CD4-positive, alpha-beta T cell treated with Interleukin-4 for 1 hour (primary cell): ENCODE results near the gene FAM222A.
"Not testable (repeated sequence)": the region's sequence is repeated elsewhere in the genome, so short reads cannot be mapped to it uniquely, and the experiment has no call there.

Source experiments
- DNase-seq, 2 donors: peaks; one replicate each; pipeline ENCODE4 v3.0.0-alpha.2; 2020 to 2022

FAM222A gene

DNA sequence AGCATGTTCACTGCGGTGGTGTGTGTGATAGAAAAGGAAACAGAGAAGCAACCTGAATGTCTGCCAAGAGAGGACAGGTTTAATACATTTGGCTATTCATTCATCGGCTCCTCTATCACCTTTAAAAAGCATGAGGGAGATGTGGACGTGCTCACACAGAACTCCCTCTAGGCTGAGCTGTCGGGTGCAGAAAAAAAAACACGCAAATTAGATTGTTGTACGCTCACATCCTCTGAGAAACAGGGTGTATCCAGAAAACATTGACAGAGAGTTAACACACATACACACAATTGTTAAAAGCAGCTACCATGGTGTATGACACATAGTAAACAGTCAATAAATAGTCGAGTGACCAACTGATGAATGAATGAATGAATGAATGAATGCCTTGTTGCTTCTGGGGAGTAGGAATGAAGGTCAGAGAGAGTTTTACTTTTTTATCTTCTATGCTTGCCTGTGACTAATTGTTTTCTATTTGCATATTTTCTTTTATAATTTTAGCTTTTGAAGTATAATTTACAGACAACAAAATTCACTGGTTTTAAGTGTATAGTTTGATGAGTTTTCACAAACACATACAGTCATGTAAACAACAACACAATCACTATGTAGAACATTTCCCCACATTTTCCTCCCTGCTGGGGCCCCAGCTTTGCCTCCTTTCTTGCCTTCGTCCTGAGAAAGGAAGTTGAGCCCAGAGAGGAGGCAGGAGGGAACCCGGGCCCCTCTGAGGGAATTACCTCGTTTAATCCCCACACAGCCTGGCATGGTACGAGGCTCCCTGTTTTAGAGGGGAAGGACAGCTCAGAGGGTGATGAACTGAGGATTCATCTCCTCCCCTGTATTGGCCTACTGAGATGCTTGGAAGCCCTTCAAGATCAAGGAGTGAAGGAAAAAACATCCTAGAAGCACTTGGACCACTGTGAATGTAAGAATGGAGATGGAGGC is 19.7 kb upstream of the FAM222A start:
- no peak for DNase-seq

DNA sequence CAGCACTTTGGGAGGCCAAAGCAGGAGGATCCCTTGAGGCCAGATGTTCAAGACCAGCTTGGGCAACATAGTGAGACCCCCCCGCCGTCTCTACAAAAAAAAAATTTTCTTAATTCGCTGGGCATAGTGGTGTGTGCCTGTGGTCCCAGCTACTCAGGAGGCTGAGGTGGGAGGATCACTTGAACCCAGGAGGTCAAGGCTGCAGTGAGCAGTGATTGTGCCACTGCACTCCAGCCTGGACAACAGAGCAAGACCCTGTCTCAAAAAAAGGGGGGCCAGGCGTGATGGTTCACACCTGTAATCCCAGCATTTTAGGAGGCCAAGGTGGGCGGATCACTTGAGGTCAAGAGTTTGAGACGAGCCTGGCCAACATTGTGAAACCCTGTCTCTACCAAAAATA is 19.0 kb upstream of the FAM222A start:
- DNase-seq = not testable (repeated sequence)

DNA sequence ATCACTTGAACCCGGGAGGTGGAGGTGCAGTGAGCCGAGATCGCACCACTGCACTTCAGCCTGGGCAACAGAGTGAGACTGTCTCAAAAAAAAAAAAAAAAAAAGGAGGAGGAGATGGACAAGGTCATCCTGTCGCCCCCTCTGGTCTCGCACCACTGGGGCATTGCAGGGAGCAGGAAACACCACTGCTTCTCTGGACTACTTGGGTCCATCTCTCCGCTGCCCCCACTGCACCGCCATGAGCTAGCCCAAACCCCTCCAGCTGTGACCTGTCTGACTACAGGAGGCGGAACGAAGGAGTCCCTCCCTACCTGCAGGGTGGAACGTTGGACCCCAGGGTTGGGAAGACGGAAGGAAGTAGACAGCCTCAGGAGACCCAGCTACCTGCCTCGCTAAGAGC is 18.2 kb upstream of the FAM222A start:
- DNase-seq = no peak

DNA sequence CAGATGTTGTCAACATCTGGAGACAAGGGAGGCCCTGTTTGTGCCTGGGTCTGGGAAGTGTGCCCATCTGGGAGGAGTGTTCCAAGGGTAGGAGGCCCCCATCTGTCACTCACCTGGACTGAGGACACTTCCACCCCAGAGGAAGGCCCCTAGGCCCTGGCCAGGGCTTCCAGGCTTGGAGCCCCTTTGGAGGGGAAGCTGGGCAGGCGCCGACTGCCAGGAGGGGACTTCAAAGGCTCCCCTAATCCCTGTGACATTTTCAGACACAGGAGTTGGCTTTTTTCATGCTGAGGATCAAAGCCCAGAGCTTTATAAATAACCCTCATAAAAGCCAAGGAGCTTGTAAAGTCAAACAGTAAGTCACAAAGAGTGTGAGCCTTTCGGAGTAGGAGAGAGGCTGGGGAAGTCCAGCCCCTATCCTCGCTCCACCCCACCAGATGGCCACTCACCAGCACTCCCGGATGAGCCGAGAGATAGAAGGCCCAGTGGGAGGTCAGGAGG is 17.6 kb upstream of the FAM222A start:
- DNase-seq = no peak

GRCh38 chr12:109696485-109697269 is 16.9 kb upstream of the FAM222A start:
- no peak for DNase-seq

DNA sequence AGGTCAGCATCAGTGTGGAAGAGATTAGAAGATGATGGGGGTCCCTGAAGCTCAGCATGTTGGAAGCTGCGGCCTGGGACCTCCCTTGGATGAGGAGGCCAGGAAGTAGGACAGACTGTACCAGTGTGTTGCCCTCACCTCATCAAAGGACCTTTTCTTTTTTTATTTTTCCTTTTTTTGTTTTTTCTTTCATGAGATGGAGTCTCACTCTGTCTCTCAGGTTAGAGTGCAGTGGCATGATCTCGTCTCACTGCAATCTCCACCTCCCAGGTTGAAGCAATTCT is 16.4 kb upstream of the FAM222A start:
- DNase-seq = no peak

DNA sequence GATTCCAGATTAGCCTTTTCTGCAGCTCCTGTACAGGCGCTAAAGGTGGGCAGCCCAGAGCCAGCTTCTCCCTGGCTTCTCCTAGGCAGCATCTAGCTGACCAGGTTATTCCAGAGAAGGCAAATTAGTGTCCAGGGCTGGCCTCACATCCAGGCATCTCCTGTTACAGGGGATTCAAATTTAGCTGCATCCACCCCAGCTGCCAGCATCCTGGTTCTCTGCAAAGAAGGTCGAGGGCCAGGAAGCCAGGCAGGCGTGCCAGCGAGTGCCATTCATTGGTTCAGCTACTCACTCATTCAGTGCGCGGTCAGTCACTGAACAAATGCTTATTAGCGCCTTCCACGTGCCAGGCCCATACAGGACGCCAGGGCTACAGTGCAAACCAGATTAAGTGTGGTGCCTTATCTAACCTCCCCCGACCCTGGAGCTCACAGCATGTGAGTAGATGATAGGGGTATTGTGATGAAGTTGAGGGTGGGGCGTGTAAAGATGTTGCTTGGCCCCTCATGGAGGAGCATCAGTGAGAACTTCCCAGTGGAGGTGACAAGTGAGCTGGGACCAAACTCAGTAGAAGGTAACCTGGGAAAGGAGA is 15.7 kb upstream of the FAM222A start:
- DNase-seq = no peak

GRCh38 chr12:109698820-109699219 is 14.8 kb upstream of the FAM222A start:
- DNase-seq = no peak

DNA sequence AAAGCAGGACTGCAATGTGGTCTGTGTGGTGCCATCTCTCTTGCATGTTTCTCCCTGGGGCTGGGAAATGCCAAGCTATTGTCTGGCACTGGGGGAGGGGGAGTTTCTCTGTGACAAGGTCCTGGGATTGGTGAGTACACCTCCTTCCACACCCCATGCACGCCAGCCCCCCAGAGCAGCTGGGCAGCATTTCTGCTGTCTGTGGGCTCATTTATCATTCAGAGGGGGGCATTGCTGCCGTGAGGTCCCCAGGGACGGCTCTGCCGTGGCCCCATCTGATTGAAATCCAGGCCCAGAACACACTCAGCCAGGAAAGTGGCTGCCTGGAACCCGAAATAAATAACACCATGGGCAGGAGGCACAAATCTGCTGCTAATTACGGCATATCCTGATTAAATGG is 12.6 kb upstream of the FAM222A start:
- no peak for DNase-seq

DNA sequence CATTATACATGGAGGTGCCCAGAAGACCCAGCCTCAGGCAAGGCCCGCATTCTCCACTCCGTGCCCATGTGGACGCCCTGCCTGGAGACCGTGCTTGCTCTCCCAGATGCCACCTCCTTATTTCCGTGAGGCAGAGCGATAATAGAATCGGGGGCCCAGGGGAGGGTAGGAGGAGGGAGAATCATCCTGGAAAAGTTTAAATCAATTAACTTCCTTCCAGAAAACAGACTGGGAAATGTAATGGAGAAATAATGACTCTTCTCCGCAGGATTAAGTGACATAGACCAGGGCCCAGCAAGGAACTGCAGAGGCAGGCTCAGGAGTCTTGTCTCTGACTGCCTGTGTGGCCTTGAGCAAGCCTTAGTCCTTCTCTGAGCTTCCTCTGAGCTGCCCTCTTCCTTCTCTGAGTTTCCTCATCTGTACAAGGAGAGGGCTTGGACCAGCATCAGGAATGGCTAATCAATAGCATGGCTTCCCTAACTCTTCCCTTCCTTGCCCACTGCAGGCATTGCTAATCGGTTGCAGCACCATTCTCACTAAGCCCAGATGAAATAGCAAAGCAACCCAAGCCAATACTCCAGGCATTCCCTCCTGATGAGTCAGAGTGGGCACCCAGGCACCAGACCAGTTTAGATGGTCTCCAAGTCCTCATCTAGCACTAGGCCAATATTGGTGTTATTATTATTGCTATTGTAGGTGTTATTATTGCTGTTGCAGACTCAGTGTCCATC is 11.3 kb upstream of the FAM222A start:
- DNase-seq = no peak

DNA sequence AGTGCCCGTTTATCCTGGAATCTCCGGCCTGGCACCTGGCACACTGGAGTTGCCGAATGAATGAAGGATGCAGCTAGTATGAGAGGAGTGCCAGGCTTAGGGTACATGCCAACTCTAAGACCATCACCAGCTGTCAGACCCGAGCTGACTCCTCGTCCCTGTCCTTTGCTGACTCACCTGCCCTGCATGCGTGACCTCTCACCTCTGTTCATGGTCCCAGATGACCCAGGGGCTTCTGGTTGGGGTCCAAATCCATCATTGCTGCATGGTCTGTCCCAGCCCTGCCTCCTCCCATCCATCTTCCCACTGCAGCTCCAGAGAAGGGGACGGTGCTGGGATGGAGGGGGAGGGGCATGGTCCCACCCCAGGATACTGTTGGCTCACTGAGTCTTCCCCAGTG is 9.9 kb upstream of the FAM222A start:
- no peak for DNase-seq

DNA sequence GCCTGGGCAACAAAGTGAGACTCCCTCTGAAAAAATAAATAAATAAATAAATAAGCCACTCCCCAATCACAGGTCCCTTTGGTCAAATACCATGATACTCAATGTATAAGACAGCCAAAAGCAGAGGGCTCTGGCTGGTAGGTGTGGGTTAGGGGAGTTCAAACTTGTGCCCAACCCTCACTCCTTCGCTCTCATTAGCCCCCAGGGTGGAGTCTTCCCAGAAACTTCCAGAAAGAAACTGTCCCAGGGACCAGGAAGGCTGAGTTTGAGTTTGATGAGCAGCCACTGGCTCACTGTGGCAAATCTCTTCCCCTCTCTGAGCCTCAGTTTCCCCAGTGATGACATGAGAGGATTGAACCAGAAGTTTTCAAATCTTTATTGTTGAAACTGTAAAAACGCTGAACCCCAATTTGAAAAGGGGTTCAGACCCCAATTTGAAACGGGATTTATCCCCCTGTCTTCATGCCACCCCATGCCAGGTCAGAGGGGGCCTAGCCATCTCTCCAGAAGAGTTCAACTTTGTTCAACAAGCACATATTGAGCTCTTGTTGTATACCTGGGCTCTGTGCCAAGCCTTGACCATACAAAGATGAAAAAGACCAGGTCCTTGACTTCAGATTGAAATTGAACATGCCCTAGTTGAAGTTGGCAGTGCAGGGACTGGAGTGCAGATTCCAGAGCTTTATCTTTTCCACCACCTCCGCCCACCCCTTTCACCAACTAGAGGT is 9.1 kb upstream of the FAM222A start:
- DNase-seq = no peak

GRCh38 chr12:109705291-109705690 is 8.3 kb upstream of the FAM222A start:
- DNase-seq = no peak

DNA sequence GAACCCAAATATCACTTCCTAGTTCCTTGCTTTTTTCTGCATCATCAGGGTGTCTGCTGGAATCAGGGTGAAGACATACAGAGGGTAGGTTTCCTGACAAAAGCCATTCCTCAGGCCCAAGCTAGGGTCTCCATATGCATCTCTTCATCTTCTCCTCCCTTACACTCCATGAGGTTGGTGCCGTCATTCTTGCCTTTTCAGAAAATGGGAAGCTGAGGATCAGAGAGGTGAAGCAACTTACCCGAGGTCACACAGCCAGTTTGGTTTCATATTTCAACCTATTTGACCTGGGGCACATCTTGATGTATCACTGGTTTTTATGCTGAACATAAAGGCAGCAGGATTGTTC is 7.3 kb upstream of the FAM222A start:
- DNase-seq = no peak

DNA sequence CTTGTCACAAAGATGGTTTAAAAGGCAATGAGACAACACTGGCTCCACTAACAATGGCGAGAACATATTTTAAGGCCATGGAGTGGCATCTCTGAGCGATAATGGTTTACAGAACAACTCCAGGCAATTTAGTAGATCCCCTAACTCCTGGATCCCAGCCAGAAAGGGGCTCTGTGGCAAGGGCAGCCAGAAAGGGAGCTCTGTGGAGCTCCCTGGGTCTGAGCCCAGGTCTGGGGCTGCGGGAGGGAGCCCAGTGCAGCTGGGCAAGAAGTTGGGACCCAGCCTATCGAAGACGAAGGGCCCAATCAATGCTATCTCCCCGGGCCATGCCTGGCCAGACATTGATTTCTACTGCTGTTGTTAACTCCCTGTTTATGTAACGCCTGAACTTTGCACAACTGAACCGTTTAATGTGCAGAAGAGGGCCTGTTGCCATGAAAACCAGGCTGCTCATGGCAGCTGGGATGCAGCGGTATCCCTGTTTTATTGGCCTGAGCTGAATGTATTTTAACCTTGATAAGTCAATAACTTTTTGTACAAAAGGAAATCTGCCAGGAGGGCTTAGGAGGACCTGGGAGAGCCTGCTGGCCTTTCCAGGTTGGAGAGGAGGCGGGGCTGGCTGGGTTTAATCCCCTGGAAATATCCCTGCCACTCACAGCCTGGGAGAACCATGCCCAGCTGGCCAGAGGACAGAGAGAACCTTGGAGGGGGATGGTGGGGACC is 6.7 kb upstream of the FAM222A start:
- no peak for DNase-seq

GRCh38 chr12:109707470-109707821 is 6.2 kb upstream of the FAM222A start:
- no peak for DNase-seq

- no peak for DNase-seq
Measured at GRCh38 chr12:109708939-109709338, 4.7 kb upstream of the FAM222A start.

DNA sequence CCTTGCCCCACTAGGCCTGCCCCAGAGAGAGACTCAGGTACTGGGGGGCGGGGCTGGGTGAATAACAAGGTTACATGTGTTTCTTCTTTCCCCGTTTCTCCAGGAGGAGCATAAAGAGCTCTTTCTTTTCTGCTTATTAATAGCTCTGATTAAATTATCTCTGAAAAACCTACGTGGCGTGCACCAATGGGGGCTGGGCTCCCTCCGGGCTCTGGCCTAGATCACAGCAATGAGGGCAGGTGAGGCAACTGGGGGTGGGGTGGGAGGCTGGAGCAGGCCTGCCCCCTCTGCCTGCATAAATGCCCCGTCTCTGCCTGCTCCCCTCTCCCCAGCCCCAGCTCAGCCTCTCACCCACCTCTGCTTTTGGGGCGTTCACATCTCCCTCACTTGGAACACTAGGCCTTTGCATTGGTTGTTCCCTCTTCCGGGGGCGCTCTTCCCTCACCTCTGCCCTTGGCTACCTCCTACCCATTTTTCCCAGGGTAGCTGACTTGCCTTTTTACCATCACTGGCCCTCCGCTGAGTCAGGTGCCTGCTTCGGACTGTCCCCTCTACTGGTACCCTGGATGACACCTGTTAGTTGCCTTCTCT is 4.1 kb upstream of the FAM222A start:
- no peak for DNase-seq

DNA sequence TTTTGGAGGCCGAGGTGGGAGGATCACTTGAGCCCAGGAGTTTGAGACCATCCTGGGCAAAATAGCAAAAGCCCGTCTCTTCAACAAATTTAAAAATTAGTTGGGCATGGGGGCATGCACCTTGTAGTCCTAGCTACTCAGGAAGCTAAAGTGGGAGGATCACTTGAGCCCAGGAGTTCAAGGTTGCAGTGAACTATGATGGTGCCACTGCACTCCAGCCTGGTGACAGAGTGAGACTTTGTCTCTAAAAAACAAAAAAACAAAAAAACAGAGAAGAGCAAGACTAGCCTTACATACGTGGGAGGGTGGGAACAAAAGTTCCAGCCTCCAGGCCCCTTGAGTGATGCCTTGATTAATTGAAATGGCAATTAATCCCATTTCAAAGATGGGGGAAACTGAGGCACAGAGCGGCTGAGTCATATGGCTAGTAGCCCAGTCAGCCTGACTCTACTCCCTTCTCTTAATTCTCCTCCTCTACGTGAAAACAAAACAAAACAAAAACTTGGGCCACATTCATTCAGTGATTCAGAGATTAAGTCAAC is 3.3 kb upstream of the FAM222A start:
- DNase-seq = no peak

- no peak for DNase-seq
Measured at GRCh38 chr12:109710747-109711595, 2.7 kb upstream of the FAM222A start.
